ENCODE results near the gene UNC45B. TPM values are rescaled to one million over a fixed set of nuclear protein-coding genes. Genes with fewer than 3 reads are reported as not detected.

Gene UNC45B
- total RNA-seq, 1 donor = not detected

- DNase-seq (ENCODE audit: low read depth) = no peak
- H3K4me3 ChIP-seq (ENCODE audit: low read depth, low read length) = no peak overlapping the region
- TF ChIP-seq CTCF (IDR thresholded peaks at IDR 0.05; ENCODE audit: insufficient read depth, low read depth, low read length) = no peak
These were observed 15.1 kb downstream of the UNC45B start for GRCh38 chr17:35162755-35163154.

GRCh38 chr17:35163886-35164285, 16.3 kb downstream of the UNC45B start:
- no peak for DNase-seq (ENCODE audit: low read depth)
- no peak for TF ChIP-seq CTCF (IDR thresholded peaks at IDR 0.05; ENCODE audit: insufficient read depth, low read depth, low read length)
- H3K4me3 ChIP-seq (ENCODE audit: low read depth, low read length) = no peak overlapping the region

GRCh38 chr17:35164716-35165115, 17.1 kb downstream of the UNC45B start:
- H3K4me3 ChIP-seq (ENCODE audit: low read depth, low read length) = no peak overlapping the region
- no peak for DNase-seq (ENCODE audit: low read depth)
- TF ChIP-seq CTCF (IDR thresholded peaks at IDR 0.05; ENCODE audit: insufficient read depth, low read depth, low read length) = no peak

- no peak for TF ChIP-seq CTCF (IDR thresholded peaks at IDR 0.05; ENCODE audit: insufficient read depth, low read depth, low read length)
- H3K4me3 ChIP-seq (ENCODE audit: low read depth, low read length) = no peak overlapping the region
- no peak for DNase-seq (ENCODE audit: low read depth)
These were observed 18.9 kb downstream of the UNC45B start for GRCh38 chr17:35166526-35166925.

- no peak for TF ChIP-seq CTCF (IDR thresholded peaks at IDR 0.05; ENCODE audit: insufficient read depth, low read depth, low read length)
- no peak overlapping the region for H3K4me3 ChIP-seq (ENCODE audit: low read depth, low read length)
- DNase-seq (ENCODE audit: low read depth) = no peak
These were observed 19.4 kb downstream of the UNC45B start for GRCh38 chr17:35167046-35167445.

- peak; percentile 3 for DNase-seq (ENCODE audit: low read depth)
- H3K4me3 ChIP-seq (ENCODE audit: low read depth, low read length) = no peak overlapping the region
- TF ChIP-seq CTCF (IDR thresholded peaks at IDR 0.05; ENCODE audit: insufficient read depth, low read depth, low read length) = no peak
These were observed 20.0 kb downstream of the UNC45B start for GRCh38 chr17:35167666-35168065.

GRCh38 chr17:35169835-35170363, 22.3 kb downstream of the UNC45B start:
- no peak overlapping the region for H3K4me3 ChIP-seq (ENCODE audit: low read depth, low read length)
- no peak for DNase-seq (ENCODE audit: low read depth)
- TF ChIP-seq CTCF (IDR thresholded peaks at IDR 0.05; ENCODE audit: insufficient read depth, low read depth, low read length) = no peak

All from fibroblast of villous mesenchyme (primary cell).